Activated CD4-positive, alpha-beta memory T cell treated with anti-CD3 and anti-CD28 coated beads for 36 hours (primary cell): ENCODE data around the gene LEFTY2. TPM values are rescaled to one million over a fixed set of nuclear protein-coding genes. Genes with fewer than 3 reads are reported as not detected.
"Not testable (repeated sequence)": the region's sequence is repeated elsewhere in the genome, so short reads cannot be mapped to it uniquely, and the experiment has no call there.

ENCODE experiments used
- CTCF ChIA-PET: fragments of 350-600 bp; sonication (Branson Sonifier 250); formaldehyde crosslinking; loops from one replicate; lab custom pipeline; 2021; ENCODE audit warnings: antibody characterized with exemption, inconsistent platforms; lab: Charles Lee
- POLR2A ChIA-PET: fragments of 350-600 bp; sonication (Branson Sonifier 250); formaldehyde crosslinking; loops from one replicate; lab custom pipeline; 2021; ENCODE audit warnings: antibody characterized with exemption; lab: Charles Lee
- DNase-seq: peaks from one replicate; pipeline ENCODE4 v3.0.0-alpha.2; 2020
- H3K27ac Mint-ChIP-seq: one replicate; pipeline ENCODE4 v1.8.0; 2021; ENCODE audit warnings: mixed read lengths
- H3K27me3 Mint-ChIP-seq: one replicate; pipeline ENCODE4 v1.8.0; 2021; ENCODE audit warnings: mixed read lengths
- H3K36me3 Mint-ChIP-seq: one replicate; pipeline ENCODE4 v1.8.0; 2021; ENCODE audit warnings: mixed read lengths
- H3K4me1 Mint-ChIP-seq: one replicate; pipeline ENCODE4 v1.8.0; 2021; ENCODE audit warnings: low read depth, mixed read lengths
- H3K4me3 Mint-ChIP-seq: one replicate; pipeline ENCODE4 v1.8.0; 2021; ENCODE audit warnings: mild to moderate bottlenecking, mixed read lengths
- H3K9me3 Mint-ChIP-seq: one replicate; pipeline ENCODE4 v1.8.0; 2021; ENCODE audit warnings: mixed read lengths
- intact Hi-C: fragments of 100-400 bp; cut with micrococcal nuclease; formaldehyde crosslinking; loops from one replicate; pipeline ENCODE4 v1.15.1; 2023
- total RNA-seq, 2 experiments: library from RNA; stranded (reverse); gene quantifications; one replicate each; pipeline ENCODE4 v1.2.3, GENCODE V29; 2021

LEFTY2 gene
- total RNA-seq, 2 experiments from 2014 or later: not detected

- Mint-ChIP-seq H3K4me1 (peaks cover 4% of the 10 kb centered on the region), H3K9me3 (no peaks in the 10 kb centered on the region), H3K27me3 (no peaks in the 10 kb centered on the region), H3K36me3 (peaks cover 4% of the 10 kb centered on the region), H3K4me3 (no peak overlapping the region), H3K27ac (no peak overlapping the region)
- CTCF ChIA-PET: interaction anchor here (0.5 to 2.9 kb wide), 6 partner anchors 9 to 498 kb away, joined by 3 to 8 read pairs (median 6); no protein-coding TSS in a partner anchor
- no peak for DNase-seq
- POLR2A ChIA-PET: no interaction called here
- intact Hi-C loops: no loop called here
Measured at GRCh38 chr1:225972344-225973152, 31.5 kb upstream of the LEFTY2 start.

- H3K27me3 Mint-ChIP-seq, POLR2A ChIA-PET, DNase-seq, intact Hi-C loops, H3K9me3 Mint-ChIP-seq, H3K36me3 Mint-ChIP-seq, H3K27ac Mint-ChIP-seq, H3K4me3 Mint-ChIP-seq, H3K4me1 Mint-ChIP-seq: not testable (repeated sequence)
- CTCF ChIA-PET: interaction anchor here (0.7 to 1.7 kb wide), 4 partner anchors 17 to 1982 kb away, joined by 3 to 4 read pairs (median 3); no protein-coding TSS in a partner anchor
Measured at GRCh38 chr1:225970592-225971157, 29.7 kb upstream of the LEFTY2 start.

- H3K4me3 Mint-ChIP-seq, intact Hi-C loops: not testable (repeated sequence)
Measured at GRCh38 chr1:225969751-225970150, 28.7 kb upstream of the LEFTY2 start.

GRCh38 chr1:225965231-225965630, 24.2 kb upstream of the LEFTY2 start:
- intact Hi-C loops: no loop called here
- H3K27ac Mint-ChIP-seq: no peak overlapping the region
- peaks cover 2% of the 10 kb centered on the region for H3K4me1 Mint-ChIP-seq
- POLR2A ChIA-PET: interaction anchor here (0.7 kb wide), 1 partner anchor 22 kb away, joined by 3 read pairs; no protein-coding TSS in a partner anchor
- no peaks in the 10 kb centered on the region for H3K27me3 Mint-ChIP-seq
- no peak for DNase-seq
- no peaks in the 10 kb centered on the region for H3K36me3 Mint-ChIP-seq
- H3K4me3 Mint-ChIP-seq: no peak overlapping the region
- no peaks in the 10 kb centered on the region for H3K9me3 Mint-ChIP-seq
- CTCF ChIA-PET: no interaction called here

More at GRCh38 chr1:225969751-225970150, 28.7 kb upstream of the LEFTY2 start:
- H3K9me3 Mint-ChIP-seq, H3K27me3 Mint-ChIP-seq, H3K36me3 Mint-ChIP-seq, H3K4me1 Mint-ChIP-seq, POLR2A ChIA-PET, DNase-seq, H3K27ac Mint-ChIP-seq: not testable (repeated sequence)
- CTCF ChIA-PET: interaction anchor here (0.7 to 1.7 kb wide), 2 partner anchors 18 to 1983 kb away, joined by 3 to 4 read pairs; no protein-coding TSS in a partner anchor

GRCh38 chr1:225963735-225964530, 22.9 kb upstream of the LEFTY2 start:
- CTCF ChIA-PET: interaction anchor here (1.1 to 3.8 kb wide), 6 partner anchors 8 to 26 kb away, joined by 3 to 30 read pairs (median 6); no protein-coding TSS in a partner anchor
- H3K36me3 Mint-ChIP-seq: no peaks in the 10 kb centered on the region
- H3K4me1 Mint-ChIP-seq: peaks cover 2% of the 10 kb centered on the region
- H3K27ac Mint-ChIP-seq: no peak overlapping the region
- no peak overlapping the region for H3K4me3 Mint-ChIP-seq
- H3K9me3 Mint-ChIP-seq: no peaks in the 10 kb centered on the region
- intact Hi-C loops: loop anchor here (5.0 kb wide), 1 partner anchor 233 kb away; no protein-coding TSS in a partner anchor
- POLR2A ChIA-PET: no interaction called here
- H3K27me3 Mint-ChIP-seq: no peaks in the 10 kb centered on the region
- DNase-seq: no peak

GRCh38 chr1:225962440-225962975, 21.5 kb upstream of the LEFTY2 start:
- peak; percentile 75 for DNase-seq
- Mint-ChIP-seq H3K4me1 (peaks cover 2% of the 10 kb centered on the region), H3K36me3 (no peaks in the 10 kb centered on the region), H3K4me3 (no peak overlapping the region), H3K27ac (no peak overlapping the region), H3K27me3 (no peaks in the 10 kb centered on the region), H3K9me3 (no peaks in the 10 kb centered on the region)
- ChIA-PET POLR2A (no interaction called here), CTCF (interaction anchor here (0.7 to 3.8 kb wide), 21 partner anchors 9 to 489 kb away, joined by 3 to 30 read pairs (median 4); partner anchors contain the start of gene SRP9)
- intact Hi-C loops: loop anchor here (1.0 to 5.0 kb wide), 2 partner anchors 159 to 235 kb away; no protein-coding TSS in a partner anchor

- Mint-ChIP-seq H3K4me3 (no peak overlapping the region), H3K36me3 (no peaks in the 10 kb centered on the region), H3K9me3 (no peaks in the 10 kb centered on the region), H3K4me1 (peaks cover 2% of the 10 kb centered on the region), H3K27me3 (no peaks in the 10 kb centered on the region), H3K27ac (no peak overlapping the region)
- intact Hi-C loops: loop anchor here (1.0 to 5.0 kb wide), 2 partner anchors 159 to 235 kb away; no protein-coding TSS in a partner anchor
- CTCF ChIA-PET: interaction anchor here (0.7 to 3.8 kb wide), 22 partner anchors 9 to 489 kb away, joined by 3 to 30 read pairs (median 4); partner anchors contain the start of genes H3-3A, PYCR2, SRP9 and TMEM63A
- POLR2A ChIA-PET: no interaction called here
- no peak for DNase-seq
Measured at GRCh38 chr1:225961659-225962439, 20.8 kb upstream of the LEFTY2 start.

- Mint-ChIP-seq H3K36me3 (no peaks in the 10 kb centered on the region), H3K4me3 (no peak overlapping the region)
- no peak for DNase-seq
Measured at GRCh38 chr1:225958041-225958440, 17.0 kb upstream of the LEFTY2 start.

GRCh38 chr1:225954753-225955152, 13.7 kb upstream of the LEFTY2 start:
- peaks cover 12% of the 10 kb centered on the region for H3K27me3 Mint-ChIP-seq
- no peak overlapping the region for H3K27ac Mint-ChIP-seq
- no peaks in the 10 kb centered on the region for H3K4me1 Mint-ChIP-seq
- DNase-seq: no peak
- CTCF ChIA-PET: interaction anchor here (0.5 to 1.3 kb wide), 3 partner anchors 19 to 283 kb away, joined by 3 read pairs; no protein-coding TSS in a partner anchor
- no peak overlapping the region for H3K4me3 Mint-ChIP-seq
- intact Hi-C loops: no loop called here
- H3K36me3 Mint-ChIP-seq: no peaks in the 10 kb centered on the region
- POLR2A ChIA-PET: no interaction called here
- no peaks in the 10 kb centered on the region for H3K9me3 Mint-ChIP-seq

More at GRCh38 chr1:225958041-225958440, 17.0 kb upstream of the LEFTY2 start:
- H3K9me3 Mint-ChIP-seq: no peaks in the 10 kb centered on the region
- ChIA-PET CTCF (no interaction called here), POLR2A (no interaction called here)
- no peak overlapping the region for H3K27ac Mint-ChIP-seq
- intact Hi-C loops: no loop called here
- peaks cover 2% of the 10 kb centered on the region for H3K4me1 Mint-ChIP-seq
- peaks cover 3% of the 10 kb centered on the region for H3K27me3 Mint-ChIP-seq

GRCh38 chr1:225953315-225953714, 12.3 kb upstream of the LEFTY2 start:
- H3K27me3 Mint-ChIP-seq: peaks cover 13% of the 10 kb centered on the region

More at GRCh38 chr1:225953315-225953714, 12.3 kb upstream of the LEFTY2 start:
- Mint-ChIP-seq H3K4me3 (no peak overlapping the region), H3K9me3 (no peaks in the 10 kb centered on the region), H3K36me3 (no peaks in the 10 kb centered on the region), H3K27ac (no peak overlapping the region), H3K4me1 (no peaks in the 10 kb centered on the region)
- ChIA-PET CTCF (no interaction called here), POLR2A (no interaction called here)
- intact Hi-C loops: no loop called here
- no peak for DNase-seq
